Uterus (tissue), 2 donors: ENCODE measurements around the gene RAP1GDS1.

Experiments
- POLR2A ChIP-seq, 2 donors: fragments of 450-650 bp; IDR thresholded peaks; one replicate each; pipeline ENCODE4 v1.6.1; 2016; ENCODE audit warnings: antibody characterized with exemption in 2 of 2, mild to moderate bottlenecking in 1 of 2, moderate library complexity in 1 of 2
- TF ChIP-seq, protein P1 (sequence below), 4 experiments: fragments of 200-600 bp in 2 of 4; fragments of 450-650 bp in 2 of 4; sonication (generic) in 2 of 4; IDR thresholded peaks; one replicate each; pipeline ENCODE4 v1.5.1; 2016 to 2019; ENCODE audit warnings: antibody characterized with exemption in 4 of 4, mild to moderate bottlenecking in 2 of 4, moderate library complexity in 1 of 4

DNA sequence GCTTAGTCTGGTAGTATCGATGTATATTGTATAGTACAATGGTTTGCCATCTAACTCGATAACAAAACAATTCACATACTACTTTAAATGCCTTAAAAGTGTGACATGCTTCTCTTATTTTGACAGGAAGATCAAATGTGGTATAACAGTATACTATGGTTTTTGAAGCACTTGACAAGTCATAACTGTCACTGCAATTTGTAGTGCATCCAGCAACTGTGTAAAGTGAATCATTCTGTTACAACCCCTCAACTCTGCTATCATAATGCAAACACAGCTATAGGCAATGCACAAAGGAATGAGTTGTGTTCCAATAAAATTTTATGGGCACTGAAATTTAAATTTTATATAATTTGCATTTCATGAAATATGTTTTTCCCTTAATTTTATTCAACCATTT lies 14.0 kb downstream of the RAP1GDS1 start:
- no peak for TF ChIP-seq POLR2A (IDR thresholded peaks at IDR 0.05)
- TF ChIP-seq, protein P1, sequence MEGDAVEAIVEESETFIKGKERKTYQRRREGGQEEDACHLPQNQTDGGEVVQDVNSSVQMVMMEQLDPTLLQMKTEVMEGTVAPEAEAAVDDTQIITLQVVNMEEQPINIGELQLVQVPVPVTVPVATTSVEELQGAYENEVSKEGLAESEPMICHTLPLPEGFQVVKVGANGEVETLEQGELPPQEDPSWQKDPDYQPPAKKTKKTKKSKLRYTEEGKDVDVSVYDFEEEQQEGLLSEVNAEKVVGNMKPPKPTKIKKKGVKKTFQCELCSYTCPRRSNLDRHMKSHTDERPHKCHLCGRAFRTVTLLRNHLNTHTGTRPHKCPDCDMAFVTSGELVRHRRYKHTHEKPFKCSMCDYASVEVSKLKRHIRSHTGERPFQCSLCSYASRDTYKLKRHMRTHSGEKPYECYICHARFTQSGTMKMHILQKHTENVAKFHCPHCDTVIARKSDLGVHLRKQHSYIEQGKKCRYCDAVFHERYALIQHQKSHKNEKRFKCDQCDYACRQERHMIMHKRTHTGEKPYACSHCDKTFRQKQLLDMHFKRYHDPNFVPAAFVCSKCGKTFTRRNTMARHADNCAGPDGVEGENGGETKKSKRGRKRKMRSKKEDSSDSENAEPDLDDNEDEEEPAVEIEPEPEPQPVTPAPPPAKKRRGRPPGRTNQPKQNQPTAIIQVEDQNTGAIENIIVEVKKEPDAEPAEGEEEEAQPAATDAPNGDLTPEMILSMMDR (IDR thresholded peaks at IDR 0.05): no peak
